K562 (cell line): ENCODE results near the gene COPG2. TPM values are rescaled to one million over a fixed set of nuclear protein-coding genes. Genes with fewer than 3 reads are reported as not detected.

Source experiments
- ARID3A ChIP-seq: IDR thresholded peaks from 2 replicates; pipeline ENCODE4 v1.6.1; 2012; ENCODE audit warnings: low read depth, low read length, improper control_type of control experiment, borderline replicate concordance
- ATF4 ChIP-seq: fragments of 450-650 bp; formaldehyde crosslinking; IDR thresholded peaks from 2 replicates; pipeline ENCODE4 v1.4.0; 2022; ENCODE audit warnings: mild to moderate bottlenecking, moderate library complexity
- CBFA2T2 ChIP-seq: fragments of 450-650 bp; conservative IDR thresholded peaks from 2 replicates; pipeline ENCODE4 v1.6.1; 2017; ENCODE audit warnings: mild to moderate bottlenecking
- CEBPZ ChIP-seq: fragments of 150-350 bp; IDR thresholded peaks from 2 replicates; pipeline ENCODE4 v1.6.1; 2014; ENCODE audit warnings: low read depth, mild to moderate bottlenecking, low read length, borderline replicate concordance
- CHCHD3 ChIP-seq: fragments of 250-450 bp; sonication (Bioruptor Pico); IDR thresholded peaks from 2 replicates; pipeline ENCODE4 v2.1.2; 2022; ENCODE audit warnings: mild to moderate bottlenecking
- E2F6 ChIP-seq, 2 experiments: IDR thresholded peaks; 2 replicates each; pipeline ENCODE4 v1.6.1; 2011; ENCODE audit warnings: borderline replicate concordance in 1 of 2, control low read depth in 1 of 2, low read depth in 1 of 2, low read length in 1 of 2, mild to moderate bottlenecking in 1 of 2, mixed read lengths in 1 of 2, moderate library complexity in 1 of 2; ENCODE audit not compliant: insufficient read depth in 1 of 2, insufficient read length in 1 of 2, poor library complexity in 1 of 2, severe bottlenecking in 1 of 2; ENCODE audit errors: extremely low read depth in 1 of 2
- ELF4 ChIP-seq: fragments of 450-650 bp; formaldehyde crosslinking; IDR thresholded peaks from 2 replicates; pipeline ENCODE4 v1.4.0; 2022; ENCODE audit warnings: missing genetic modification characterization
- IRF9 ChIP-seq: fragments of 450-650 bp; IDR thresholded peaks from 2 replicates; pipeline ENCODE4 v1.6.1; 2016; ENCODE audit warnings: missing biosample characterization, missing genetic modification characterization
- KDM1A ChIP-seq, 2 experiments: fragments of 450-650 bp; IDR thresholded peaks; 2 replicates each; pipeline ENCODE4 v1.6.1; 2016; ENCODE audit warnings: mild to moderate bottlenecking in 2 of 2
- KLF10 ChIP-seq: fragments of 250-450 bp; sonication (Bioruptor Pico); IDR thresholded peaks from 2 replicates; pipeline ENCODE4 v1.6.1; 2021; ENCODE audit warnings: matching md5 sums
- MTA1 ChIP-seq: fragments of 450-650 bp; IDR thresholded peaks from 2 replicates; pipeline ENCODE4 v1.6.1; 2017; ENCODE audit warnings: borderline replicate concordance
- PML ChIP-seq: IDR thresholded peaks from 2 replicates; pipeline ENCODE4 v1.6.1; 2012; ENCODE audit warnings: low read length, inconsistent platforms
- SMAD3 ChIP-seq: fragments of 450-650 bp; formaldehyde crosslinking; conservative IDR thresholded peaks from 2 replicates; pipeline ENCODE4 v1.4.0; 2020; ENCODE audit warnings: mild to moderate bottlenecking
- SMAD4 ChIP-seq: fragments of 250-450 bp; sonication (Bioruptor Pico); conservative IDR thresholded peaks from 2 replicates; pipeline ENCODE4 v1.8.0; 2021; ENCODE audit warnings: inconsistent platforms, mild to moderate bottlenecking, moderate library complexity
- STAT5B ChIP-seq: fragments of 250-450 bp; sonication (Bioruptor Pico); IDR thresholded peaks from 2 replicates; pipeline ENCODE4 v1.8.0; 2021; ENCODE audit warnings: mild to moderate bottlenecking, inconsistent platforms
- YY1 ChIP-seq, 3 experiments: IDR thresholded peaks; 2 replicates each; pipeline ENCODE4 v1.6.1; 2011; ENCODE audit warnings: low read length in 2 of 3, mild to moderate bottlenecking in 2 of 3, moderate library complexity in 2 of 3, borderline replicate concordance in 1 of 3, control low read depth in 1 of 3, low read depth in 1 of 3; ENCODE audit not compliant: insufficient read depth in 3 of 3, insufficient replicate concordance in 2 of 3, control insufficient read depth in 1 of 3, insufficient read length in 1 of 3; ENCODE audit errors: extremely low read depth in 1 of 3
- ZBTB17 ChIP-seq: fragments of 450-650 bp; formaldehyde crosslinking; IDR thresholded peaks from 2 replicates; pipeline ENCODE4 v1.4.0; 2020; ENCODE audit warnings: mild to moderate bottlenecking
- ZNF41 ChIP-seq: fragments of 250-450 bp; sonication (Bioruptor Pico); conservative IDR thresholded peaks from 2 replicates; pipeline ENCODE4 v1.4.0; 2020; ENCODE audit warnings: mild to moderate bottlenecking
- ZNF584 ChIP-seq: fragments of 200-800 bp; sonication (Bioruptor generic); IDR thresholded peaks from 2 replicates; pipeline ENCODE4 v1.6.1; 2016; ENCODE audit warnings: low read depth, mild to moderate bottlenecking, missing genetic modification characterization, missing compliant biosample characterization
- polyA plus RNA-seq, 8 experiments: library from polyadenylated mRNA; depleted of rRNA in 4 of 8; stranded (reverse) in 5 of 8; unstranded in 3 of 8; fragments of >200 nt; fragmentation: Nextera tagmentation in 2 of 8; fragmentation: Illumina TruSeq in 1 of 8; extraction: Ambion mirVana in 2 of 8; extraction: Trizol in 1 of 8; gene quantifications; 2 replicates each; pipeline versions ENCODE4 v1.2.1 to v1.2.3, GENCODE V29; 2011 to 2014; ENCODE audit warnings: inconsistent platforms in 1 of 8, missing spikeins in 1 of 8
- total RNA-seq, 7 experiments: library from RNA; depleted of rRNA in 6 of 7; stranded (reverse); fragments of >200 nt in 6 of 7; fragmentation: Illumina TruSeq in 2 of 7; extraction: Trizol in 2 of 7; gene quantifications; 2 replicates each; pipeline versions ENCODE4 v1.2.1 to v1.2.3, GENCODE V29; 2011 to 2021; ENCODE audit warnings: low replicate concordance in 1 of 7

The COPG2 gene
- total and polyA plus RNA-seq, 9 of the 15 experiments (the other 6 are each of a cell fraction or from before 2014, with no cell fraction given), result 6.6 to 104 (median 32.5) TPM

- TF ChIP-seq IRF9 (tag) (no peak), SMAD3 (CRISPR knock-in tag) (0 out of 2 replicates have a peak, but pooled peaks have one; percentile 27), KLF10 (CRISPR knock-in tag) (no peak), YY1 (IDR thresholded peaks at IDR 0.05; ENCODE audit: borderline replicate concordance in 1 of 3, control insufficient read depth in 1 of 3, extremely low read depth in 1 of 3, insufficient read depth in 3 of 3, insufficient read length in 1 of 3, insufficient replicate concordance in 2 of 3, low read depth in 1 of 3, low read length in 2 of 3) (no peak), E2F6 (IDR thresholded peaks at IDR 0.05; ENCODE audit: borderline replicate concordance in 1 of 2, extremely low read depth in 1 of 2, insufficient read depth in 1 of 2, insufficient read length in 1 of 2, low read depth in 1 of 2, low read length in 1 of 2, poor library complexity in 1 of 2, severe bottlenecking in 1 of 2) (no peak), ARID3A (peak; percentile 9; the same call in 1 of the 2 replicates), ZBTB17 (CRISPR knock-in tag) (0 out of 2 replicates have a peak, but pooled peaks have one; percentile 27), ZNF584 (0 out of 2 replicates have a peak, but pooled peaks have one; percentile 19), SMAD4 (CRISPR knock-in tag) (peak; percentile 45; the same call in 1 of the 2 replicates), CBFA2T2 (peak; percentile 83), CEBPZ (no peak), PML (peak; percentile 91; the same call in 1 of the 2 replicates), MTA1 (peak; percentile 70; the same call in 1 of the 2 replicates), ELF4 (CRISPR knock-in tag) (0 out of 2 replicates have a peak, but pooled peaks have one; percentile 59), STAT5B (CRISPR knock-in tag) (no peak), KDM1A (IDR thresholded peaks at IDR 0.05) (peak; percentile 93 to 98), ATF4 (CRISPR knock-in tag) (0 out of 2 replicates have a peak, but pooled peaks have one; percentile 31), ZNF41 (CRISPR knock-in tag) (0 out of 2 replicates have a peak, but pooled peaks have one; percentile 15), CHCHD3 (CRISPR knock-in tag) (no peak)
These were observed 174.1 kb downstream of the COPG2 start (continued) for GRCh38 chr7:130494431-130494858.
